ENCODE results near the gene SLC22A23.

Gene SLC22A23

DNA sequence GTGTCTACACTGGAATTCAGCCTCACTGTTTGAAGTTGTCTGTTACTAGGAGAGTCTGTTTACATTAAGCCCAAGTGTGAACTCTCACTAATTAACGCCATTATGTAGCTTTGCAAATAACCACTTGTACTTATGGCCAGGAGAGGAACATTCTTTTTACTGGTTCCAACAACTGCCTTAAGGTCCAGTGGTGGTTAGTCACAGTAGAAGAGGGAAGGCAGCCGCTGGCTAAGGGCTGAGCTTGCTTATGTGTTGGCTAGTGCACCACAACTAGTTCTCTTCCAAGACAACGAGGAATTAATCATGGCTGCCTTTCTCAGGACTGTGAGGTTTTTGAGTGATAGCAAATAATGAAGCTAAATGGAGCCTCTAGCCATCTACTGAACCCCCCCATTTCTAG lies 14.9 kb upstream of the SLC22A23 start:
- no peak for DNase-seq

DNA sequence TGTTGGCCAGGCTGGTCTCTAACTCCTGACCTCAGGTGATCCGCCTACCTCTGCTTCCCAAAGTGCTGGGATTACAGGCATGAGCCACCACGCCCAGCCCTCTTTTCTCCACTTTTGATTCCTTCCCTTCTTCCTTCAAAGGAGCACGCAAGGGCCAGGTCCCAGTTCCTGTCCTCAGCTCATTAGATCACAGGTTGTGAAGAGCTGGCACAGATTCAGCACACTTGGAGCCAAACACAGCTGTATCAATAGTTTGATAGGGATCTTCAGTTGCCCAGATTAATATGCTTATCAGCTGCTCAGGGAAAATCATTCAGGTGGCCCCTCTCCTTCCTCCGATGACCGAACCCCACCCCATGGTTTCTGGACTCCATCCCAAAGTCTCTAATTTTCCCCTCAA lies 14.4 kb upstream of the SLC22A23 start:
- DNase-seq: no peak

DNA sequence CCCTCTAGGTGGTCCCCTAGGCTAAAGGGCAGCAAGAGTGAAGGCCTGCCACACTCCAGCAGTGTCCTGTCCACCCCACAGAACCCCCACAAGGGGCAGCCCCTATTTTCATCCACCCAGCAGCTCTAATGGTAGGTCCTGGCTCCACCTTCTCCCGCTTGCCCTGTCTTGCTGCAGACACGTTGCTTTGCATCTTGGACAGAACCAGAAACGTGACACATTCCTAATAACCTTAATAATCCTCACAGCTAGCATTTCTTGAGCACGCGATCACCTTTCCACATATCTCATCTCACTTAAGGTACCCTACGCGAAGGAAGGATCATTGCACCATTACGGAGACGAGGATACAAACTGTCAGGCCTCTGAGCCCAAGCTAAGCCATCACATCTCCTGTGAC lies 11.7 kb upstream of the SLC22A23 start:
- no peak for DNase-seq

DNA sequence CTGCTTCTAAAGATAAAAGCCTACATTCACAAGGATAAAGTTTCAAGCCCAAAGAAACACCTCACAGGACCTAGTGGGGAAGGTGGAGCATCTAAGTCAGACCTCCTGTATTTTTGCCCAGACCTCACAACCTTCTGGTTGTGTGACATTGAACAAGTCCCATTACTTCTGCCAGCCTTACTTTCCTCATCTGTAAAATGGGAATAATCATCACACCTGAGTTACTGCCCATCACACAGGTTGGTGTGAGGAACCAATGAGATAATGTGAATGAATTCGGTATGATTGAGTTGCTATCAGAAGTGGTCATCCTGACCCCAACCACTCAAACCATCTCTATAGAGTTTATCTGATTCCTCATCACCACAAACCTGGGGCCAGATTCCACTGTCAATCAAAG lies 11.1 kb upstream of the SLC22A23 start:
- DNase-seq: no peak

DNA sequence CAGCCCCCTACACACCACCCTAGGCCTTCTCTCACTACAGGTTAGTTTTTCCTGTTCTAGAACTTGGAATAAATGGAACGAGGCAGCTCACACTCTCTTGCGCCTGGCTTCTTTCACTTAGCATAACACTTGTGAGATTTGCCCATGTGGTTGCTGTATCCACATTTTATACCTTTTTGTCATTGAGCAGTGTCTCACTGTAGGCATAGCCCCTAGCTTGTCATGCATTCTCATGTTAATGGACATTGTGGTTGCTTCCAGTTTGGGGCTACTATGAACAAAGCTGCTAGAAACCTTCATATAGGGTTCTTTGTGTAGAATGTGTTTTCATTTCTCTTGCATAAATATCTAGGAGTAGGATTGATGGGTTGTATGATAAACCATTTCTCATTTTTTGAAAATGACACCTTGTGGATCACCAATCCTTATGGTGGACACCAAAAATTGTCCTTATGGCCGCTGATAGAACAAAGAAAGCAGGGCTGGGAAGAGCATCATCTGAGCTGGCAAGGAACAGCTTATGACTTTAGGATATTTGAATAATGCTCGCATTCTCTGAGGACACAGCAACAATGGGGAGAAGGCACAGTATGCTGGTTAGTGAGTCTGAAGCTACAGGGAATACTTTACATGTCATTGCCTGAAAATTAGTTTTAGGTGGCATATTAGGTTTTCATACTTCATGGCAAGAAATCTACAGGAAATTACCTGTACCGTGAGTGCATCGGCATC lies 9.8 kb upstream of the SLC22A23 start:
- DNase-seq: no peak

DNA sequence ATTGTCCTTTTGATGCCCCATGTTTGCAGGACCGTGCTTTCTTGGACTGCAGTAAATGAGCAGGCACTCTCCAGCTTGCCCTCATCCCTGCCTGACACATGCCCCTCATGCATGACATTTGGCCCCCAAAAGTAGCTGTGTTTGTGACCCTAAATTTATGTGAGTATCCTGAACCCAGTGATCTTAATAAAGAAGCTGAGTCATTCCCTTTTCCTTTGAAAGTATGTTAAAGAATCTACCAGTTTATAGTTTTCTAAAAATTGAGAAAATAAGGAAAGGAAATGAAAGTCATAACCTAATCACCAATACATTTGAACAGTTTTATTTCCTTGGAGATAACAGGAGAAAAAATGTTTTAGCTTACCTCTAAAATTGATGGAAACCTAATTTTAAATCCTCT lies 3.4 kb upstream of the SLC22A23 start:
- DNase-seq: no peak

DNA sequence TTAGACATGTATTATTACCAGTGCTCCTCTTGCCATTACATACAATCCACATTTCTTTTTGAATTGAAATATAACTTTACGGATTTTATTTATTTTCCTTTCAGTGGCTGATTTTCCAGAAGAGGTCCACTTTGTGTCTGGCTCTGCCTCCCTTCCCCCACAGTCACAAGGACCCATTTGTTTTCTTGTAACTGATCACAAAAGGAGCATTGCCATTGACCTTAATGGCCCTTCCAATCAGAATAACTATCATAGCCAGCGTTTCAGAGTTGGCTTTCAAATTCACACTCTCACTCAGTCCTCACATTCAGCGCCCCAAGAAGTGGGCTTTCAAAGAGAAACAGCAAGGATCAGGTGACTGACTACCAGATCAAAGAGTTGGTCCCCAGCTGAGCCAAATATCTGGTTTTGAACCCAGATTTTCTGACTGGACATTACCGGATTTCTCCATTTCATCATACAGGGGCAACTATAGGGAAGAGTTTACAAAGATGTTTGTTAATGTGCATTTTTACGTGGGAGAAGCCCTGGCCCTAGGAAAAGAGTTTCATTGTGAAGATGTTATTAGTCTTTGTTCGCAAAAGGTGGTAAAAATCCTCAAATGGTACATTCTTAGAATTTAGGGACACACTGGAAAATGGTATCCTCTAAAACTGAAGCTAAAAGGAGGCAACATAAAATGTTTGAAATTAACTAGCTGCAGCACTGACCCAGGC lies 2.0 kb upstream of the SLC22A23 start:
- no peak for DNase-seq

DNA sequence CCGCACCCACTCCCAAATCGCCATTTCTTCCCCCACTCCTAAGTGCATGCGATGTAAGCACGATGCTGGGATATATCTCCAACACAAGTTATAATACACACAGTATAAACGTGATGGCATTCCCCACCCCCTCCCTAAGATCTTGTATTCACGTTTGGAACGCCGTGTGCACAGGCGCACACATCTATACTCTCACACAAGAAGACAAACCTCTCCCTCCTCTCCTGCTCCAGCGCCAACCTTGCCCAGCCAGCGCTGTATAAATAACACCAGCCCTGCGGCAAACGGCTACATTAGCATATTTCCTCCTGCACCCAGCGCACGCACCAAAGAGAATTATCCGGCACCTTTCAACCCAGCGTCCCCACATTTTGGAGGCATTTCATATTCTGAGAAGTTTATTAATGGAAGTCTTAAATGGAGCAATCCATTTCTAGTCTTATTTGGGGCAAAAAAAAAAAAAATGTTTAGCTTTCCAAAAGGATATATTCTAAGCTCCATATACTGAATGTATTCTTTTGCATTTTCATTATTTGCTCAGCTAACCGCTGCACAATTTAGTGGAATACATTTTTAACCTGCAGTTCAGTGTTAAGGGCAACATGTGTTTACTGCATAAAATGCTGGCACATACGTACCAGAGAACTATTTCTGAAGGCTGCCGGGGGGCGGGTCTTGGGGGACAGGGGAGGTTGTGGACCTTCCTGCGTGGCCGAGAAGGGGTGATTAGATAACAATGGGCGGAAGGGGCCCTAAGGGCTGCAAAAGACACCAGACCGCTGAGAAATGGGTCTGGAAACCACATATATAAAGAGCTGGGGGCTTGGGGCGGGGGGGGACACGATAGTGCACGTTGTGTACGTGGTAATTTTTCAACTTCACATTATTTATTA lies 1.1 kb upstream of the SLC22A23 start:
- DNase-seq: peak; percentile 67

DNA sequence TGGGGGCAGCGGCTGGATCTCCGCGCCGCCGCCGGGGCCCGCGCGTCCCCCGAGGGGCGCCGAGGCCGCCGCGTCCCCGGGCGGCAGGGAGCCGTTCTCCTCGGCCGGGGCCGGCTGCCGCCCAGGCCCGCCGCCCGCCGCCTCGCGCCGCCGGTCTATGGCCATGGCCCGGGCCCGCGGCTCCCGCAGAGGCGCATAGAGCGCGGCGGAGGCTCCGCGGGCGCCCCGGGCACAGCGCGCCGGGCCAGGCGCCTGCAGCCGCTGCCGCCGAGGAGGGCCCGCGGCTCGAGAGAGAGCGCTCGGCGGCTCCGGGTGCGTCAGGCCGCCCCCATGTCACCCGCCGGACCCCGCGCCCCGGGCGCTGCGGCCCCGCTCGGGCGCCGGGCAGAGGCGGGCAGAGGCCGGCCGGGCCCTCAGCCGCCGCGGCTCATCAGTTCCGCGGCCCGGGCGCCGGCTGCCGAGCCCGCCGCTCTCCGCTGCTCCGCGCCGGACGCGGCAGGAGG lies 404 bp downstream of the SLC22A23 start:
- no peak for DNase-seq

DNA sequence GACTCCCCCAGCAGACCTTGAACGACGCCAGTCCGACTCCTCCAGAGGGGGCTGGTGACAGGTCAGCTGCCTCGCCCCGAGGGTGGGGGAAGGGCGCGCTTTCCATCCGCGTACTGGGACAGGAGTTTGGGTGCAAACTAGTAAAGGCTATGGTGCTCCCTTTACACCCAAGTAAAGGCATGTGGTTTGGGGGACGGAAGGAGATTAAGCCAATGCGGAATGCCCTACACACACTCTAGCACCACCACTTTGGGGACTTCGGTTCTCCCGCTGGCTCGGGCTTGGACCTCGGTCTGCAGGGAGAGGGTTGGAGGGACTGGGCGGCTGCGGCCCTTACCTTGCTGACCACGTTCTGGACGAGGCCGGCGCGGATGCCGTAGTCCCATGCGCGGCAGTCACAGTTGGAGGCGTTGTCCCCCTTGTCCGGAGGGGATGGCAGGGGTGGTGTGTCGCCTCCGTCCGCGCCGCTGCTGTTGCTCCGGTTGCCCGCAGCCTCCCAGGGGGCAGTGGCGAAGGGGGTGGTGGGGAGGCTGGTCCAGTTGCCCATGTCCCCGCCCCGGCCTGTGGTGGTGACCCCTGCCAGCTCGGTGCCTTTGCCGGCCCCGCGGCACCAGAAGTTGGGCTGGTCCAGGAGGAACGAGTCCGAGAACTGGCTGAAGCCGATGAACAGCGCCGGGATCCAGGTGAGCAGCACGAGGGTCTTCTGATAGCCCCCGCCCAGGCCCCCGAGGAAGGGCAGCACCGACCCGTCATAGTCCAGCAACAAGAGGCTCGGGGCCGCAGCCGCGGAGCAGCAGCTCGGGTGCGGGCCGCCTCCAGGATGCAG lies 1.1 kb downstream of the SLC22A23 start:
- peak; percentile 72 for DNase-seq

DNA sequence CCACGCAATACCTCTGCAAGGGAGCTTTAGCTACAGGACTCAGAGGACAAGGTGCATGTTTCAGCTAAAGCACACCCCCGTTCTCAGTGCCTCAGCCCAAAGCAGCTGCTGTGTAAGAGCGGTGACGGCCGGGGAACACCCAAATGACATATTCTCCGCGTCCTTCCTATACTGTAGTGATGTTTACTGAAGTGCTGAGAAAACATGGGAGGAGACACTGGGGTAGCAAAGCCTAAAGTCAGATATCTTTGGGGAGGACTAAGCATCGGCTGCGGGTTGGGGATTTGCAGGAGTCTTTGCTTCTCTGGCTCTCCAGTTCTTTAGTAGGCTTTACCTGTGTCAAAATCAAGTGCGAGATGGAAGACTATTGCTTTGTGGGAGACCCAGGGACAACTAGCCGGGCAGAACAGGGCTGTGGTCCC lies 1.7 kb downstream of the SLC22A23 start:
- peak; percentile 75 for DNase-seq

DNA sequence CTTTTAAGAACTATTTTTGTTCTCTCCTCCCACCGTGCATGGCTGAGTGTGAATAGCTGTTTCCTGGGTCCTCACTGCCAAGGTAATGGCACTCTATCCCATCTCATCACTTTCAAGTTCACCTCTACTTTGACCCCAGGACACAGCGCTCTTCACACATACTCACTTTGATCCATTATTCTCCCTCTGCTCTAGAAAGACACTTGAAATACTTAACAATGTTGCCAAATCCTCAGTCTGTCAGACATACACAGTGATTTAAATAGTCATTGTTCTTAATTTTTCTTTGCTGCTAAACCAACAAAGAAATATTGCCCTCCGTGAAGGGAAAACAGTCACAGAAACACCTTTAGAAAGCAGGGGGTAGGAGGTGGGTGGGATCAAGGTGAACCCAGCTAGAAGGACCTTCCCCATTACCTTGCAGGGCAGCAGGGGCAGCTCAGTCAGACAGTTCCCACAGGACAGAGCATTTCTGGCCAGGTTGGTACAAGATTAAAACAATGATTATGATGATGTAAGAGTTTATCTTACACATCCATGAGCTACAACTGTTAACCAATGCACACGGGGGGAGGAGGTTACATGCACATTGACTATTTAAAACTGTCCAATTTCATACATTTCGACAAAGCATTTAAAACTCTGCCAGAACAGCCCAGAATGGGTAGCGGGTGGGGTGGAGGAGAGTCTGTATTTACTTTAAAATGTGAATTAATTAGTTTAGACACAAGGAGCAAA lies 2.4 kb downstream of the SLC22A23 start:
- DNase-seq: no peak

DNA sequence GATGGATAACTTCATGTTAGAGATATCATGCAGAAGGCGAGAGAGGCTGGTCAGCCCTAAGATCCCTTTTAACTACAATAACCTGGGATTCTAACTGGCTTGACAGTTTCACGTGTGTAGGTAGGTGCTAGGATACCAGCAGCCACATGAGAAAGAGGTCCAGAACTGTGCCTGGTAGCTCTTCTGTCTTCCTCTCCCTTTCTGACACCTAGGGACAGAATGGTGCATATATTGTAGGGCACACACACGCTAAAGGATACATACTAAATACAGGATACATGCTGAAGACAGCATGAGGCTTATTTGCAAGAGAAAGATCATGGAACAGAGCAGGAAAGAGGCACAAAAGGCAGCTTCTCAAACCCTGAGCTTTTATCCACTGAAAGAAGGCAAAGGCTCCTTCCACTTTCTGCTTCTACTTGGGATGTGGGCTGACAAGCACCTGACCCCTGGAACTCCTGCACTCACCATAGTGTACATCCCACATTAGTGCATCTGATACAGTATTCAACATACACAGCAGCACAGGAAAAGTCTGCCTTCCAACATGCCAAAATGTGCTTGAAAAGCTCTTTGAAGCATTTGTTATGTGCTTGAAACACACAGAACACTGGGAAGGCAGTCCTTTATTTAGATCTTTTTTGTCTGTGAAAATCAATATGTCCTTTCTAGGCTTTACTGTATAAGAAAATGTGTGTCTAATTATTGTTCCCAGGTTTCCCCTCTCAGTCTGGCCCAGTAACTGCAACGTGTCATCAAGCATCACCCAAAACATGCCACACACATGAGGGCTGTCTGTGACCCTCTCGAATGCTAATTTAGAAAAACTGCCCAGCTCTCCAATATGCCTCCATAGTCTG lies 3.2 kb downstream of the SLC22A23 start:
- DNase-seq: no peak

DNA sequence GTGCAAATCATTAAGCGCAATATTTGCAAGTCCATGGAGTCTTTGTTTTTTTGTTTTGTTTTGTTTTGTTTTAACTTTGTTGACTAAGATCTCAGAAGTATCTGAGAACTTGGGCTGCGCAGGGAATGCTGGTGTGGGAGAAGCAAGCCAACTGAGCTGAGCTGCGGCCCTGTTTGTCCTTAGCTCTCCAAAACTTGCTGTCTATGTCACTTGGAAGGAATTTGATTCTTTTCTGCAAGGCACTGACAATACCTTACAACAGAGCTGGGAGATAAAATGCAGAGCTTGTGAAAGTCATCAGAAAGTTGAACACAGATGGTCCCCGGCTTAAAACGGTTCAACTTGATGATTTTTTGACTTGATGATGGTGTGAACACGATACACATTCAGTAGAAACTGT lies 5.4 kb downstream of the SLC22A23 start:
- no peak for DNase-seq

DNA sequence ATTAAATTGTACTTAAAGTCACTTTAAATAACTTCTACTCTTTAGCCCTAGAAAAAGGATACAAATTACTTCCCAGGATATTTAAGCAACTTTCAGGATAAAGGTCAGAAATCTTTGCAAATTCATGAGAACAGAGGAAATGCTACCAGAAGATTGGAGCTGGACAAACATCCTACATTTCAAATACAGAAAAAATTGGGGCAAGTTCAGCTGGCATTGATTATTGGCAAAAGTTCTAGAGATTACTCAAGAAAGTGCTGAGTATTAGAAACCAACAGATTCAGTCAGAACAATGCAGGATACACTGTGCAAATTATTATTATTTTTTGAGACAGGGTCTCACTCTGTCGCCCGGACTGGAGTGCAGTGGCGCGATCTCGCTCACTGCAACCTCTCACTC lies 6.0 kb downstream of the SLC22A23 start:
- no peak for DNase-seq

DNA sequence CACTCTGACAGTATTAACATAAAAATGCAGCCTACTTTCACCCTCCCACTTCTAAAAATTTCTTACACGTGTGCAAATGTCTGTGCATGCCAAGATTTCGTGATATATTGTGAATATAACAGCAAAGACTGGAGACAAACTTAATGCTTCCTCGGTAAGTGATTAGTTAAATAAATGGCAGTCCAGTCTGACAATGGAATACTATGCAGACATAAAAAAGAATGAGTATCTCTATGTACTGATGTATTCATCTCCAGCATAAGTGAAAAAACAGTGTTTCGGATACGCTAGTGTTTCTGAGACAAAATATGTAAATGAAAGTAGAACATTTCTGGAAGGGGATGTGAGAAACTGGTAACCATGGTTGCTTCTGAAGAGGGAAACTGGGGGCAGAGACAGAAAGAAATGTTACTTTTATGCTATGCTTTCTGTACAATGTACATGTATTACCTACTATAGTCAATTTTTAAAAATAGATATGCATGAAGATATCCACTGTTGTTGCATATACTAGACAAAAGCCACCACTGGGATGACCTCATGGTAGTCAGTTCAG lies 7.0 kb downstream of the SLC22A23 start:
- no peak for DNase-seq

DNA sequence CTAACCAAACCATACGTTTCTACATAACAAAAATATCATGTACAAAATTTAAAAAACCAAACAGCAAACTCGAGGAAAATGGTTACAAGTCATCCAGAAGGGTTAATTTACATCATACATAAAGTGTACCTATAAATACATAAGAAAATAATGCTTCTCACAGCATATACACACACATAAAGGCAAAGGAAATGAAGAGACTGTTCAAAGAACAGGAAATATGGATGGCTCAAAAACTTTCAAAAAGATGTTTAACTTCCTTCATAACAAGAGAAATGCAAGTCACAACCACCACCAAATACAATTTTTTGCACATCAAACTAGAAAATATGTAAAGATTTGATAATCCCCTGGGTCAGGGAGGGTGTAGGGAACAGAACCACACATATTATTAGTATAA lies 7.5 kb downstream of the SLC22A23 start:
- DNase-seq: no peak

DNA sequence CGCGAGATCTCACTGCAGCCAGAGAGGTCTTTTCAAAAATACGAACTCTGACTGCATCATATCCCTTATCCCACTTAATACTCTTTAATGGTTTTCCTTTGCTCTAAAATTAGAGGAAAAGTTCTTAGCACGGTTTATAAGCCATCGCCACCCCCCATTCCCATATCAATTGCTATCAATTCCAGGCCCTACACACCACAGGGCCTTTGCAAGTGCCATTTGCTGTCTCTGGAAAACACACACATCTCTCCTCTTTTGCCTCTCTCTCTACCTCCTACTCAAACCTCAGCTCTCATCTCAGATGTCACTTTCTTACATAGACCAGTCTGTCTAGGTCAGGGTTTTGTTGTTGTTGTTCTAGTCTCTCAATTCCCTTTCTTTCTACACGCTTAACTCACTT lies 9.8 kb downstream of the SLC22A23 start:
- no peak for DNase-seq

DNA sequence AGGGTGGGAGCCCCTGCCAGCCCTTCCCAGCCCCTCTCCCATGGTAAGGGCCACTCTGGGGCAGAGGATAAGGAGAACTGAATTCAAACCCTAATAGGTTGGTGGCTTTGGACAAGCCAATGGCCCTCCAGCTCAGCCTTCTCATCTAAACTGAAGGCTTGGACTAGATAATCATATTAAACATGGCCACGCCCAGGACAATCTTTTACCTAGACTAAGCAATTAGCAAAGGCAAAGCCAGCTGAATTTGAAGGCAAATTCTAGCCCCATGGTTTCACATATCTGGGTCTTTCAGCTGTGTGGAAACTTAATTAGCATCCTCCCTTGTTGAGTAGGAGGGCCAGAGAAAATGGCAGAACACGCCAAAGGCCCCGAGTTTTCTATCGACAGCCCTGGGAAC lies 10.7 kb downstream of the SLC22A23 start:
- no peak for DNase-seq

DNA sequence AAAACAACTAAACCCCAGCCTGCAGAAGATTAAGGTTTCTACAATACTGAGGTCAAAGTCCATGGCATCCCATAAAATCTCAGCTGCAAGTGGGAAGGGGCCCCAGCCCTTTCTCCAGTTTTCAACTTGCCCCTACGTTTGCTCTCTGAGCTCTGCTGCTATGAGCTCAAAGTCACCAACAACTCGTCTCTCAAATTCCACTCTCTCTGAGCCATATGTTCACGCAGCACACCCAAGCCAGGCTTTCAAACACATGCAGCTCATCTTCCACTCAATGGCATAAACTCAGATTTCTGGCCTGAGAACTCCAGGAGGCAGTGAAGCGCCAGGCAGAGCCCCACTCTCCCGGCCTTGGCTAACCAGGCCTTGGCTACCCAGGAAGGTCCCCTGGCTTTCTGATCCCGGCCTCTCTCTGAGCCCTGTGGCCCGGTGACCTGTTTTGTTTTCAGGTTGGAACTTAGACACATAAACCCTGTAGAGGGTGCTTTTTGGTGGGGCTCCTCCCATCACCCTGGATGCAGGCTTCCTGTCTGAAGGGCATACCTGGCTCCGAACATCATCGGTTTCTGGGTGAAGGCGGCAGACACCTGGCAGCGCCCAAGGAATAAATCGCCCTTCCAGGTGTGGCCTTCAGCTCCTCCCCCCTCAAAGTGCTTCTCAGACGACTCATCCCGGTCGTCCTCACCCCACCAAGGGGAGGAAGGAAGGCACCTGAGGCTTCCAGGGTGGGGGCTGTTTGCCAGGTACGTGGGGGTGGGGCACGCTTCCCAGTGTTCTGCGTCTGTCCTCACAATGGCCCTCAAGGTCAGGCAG lies 12.4 kb downstream of the SLC22A23 start:
- no peak for DNase-seq
